Panc1 (cell line): ENCODE results near the gene HCST. TPM values are rescaled to one million over a fixed set of nuclear protein-coding genes. Genes with fewer than 3 reads are reported as not detected.

Source experiments
- ATAC-seq: fragments of 200-7000 bp; cut with Tn5 transposase; 2 replicates; pipeline ENCODE4 v1.9.1; 2020; ENCODE audit warnings: mild to moderate bottlenecking, moderate library complexity
- BruUV-seq: library from RNA; stranded (reverse); fragments of 400-500 nt; replicated peaks from 2 replicates; lab custom pipeline; 2021; lab: Mats Ljungman, UMichigan
- CTCF ChIA-PET: fragments of 300-600 bp; sonication (Branson Sonifier 250); formaldehyde crosslinking; loops from one replicate; lab custom pipeline; 2022; ENCODE audit warnings: antibody characterized with exemption; lab: Charles Lee
- POLR2A ChIA-PET: fragments of 300-600 bp; sonication (Branson Sonifier 250); formaldehyde crosslinking; loops from one replicate; lab custom pipeline; 2022; ENCODE audit warnings: antibody characterized with exemption; lab: Charles Lee
- DNase-seq: peaks from one replicate; pipeline ENCODE4 v3.0.0-alpha.2; 2010; ENCODE audit warnings: low read depth, low spot score
- H3K27ac ChIP-seq: 2 replicates; pipeline ENCODE4 v1.5.1; 2011; ENCODE audit warnings: mild to moderate bottlenecking, low read length, inconsistent platforms
- H3K27me3 ChIP-seq: fragments of 200-500 bp; sonication (Bioruptor generic); 2 replicates; pipeline ENCODE4 v1.6.0; 2014; ENCODE audit warnings: low read length, inconsistent platforms; ENCODE audit not compliant: control insufficient read depth, insufficient read depth
- H3K36me3 ChIP-seq: fragments of 200-500 bp; sonication (Bioruptor generic); 2 replicates; pipeline ENCODE4 v1.5.1; 2014; ENCODE audit warnings: inconsistent platforms, mild to moderate bottlenecking, low read length, moderate library complexity; ENCODE audit not compliant: control insufficient read depth, insufficient read depth
- H3K4me1 ChIP-seq: 2 replicates; pipeline ENCODE4 v1.5.1; 2011; ENCODE audit warnings: inconsistent platforms, mild to moderate bottlenecking, low read length, moderate library complexity; ENCODE audit not compliant: control insufficient read depth, insufficient read depth
- H3K4me3 ChIP-seq, 2 experiments: 2 replicates each; pipeline ENCODE4 v1.5.1; 2011 to 2012; ENCODE audit warnings: low read depth in 2 of 2, low read length in 2 of 2, mild to moderate bottlenecking in 2 of 2, inconsistent platforms in 1 of 2, moderate library complexity in 1 of 2
- H3K9me3 ChIP-seq: fragments of 200-500 bp; sonication (Bioruptor generic); 2 replicates; pipeline ENCODE4 v1.5.1; 2014; ENCODE audit warnings: low read depth, mild to moderate bottlenecking, inconsistent platforms, low read length, moderate library complexity; ENCODE audit not compliant: control insufficient read depth, insufficient read depth
- CTCF ChIP-seq: fragments of 450-650 bp; IDR thresholded peaks from 2 replicates; pipeline ENCODE4 v1.5.1; 2017; ENCODE audit warnings: mild to moderate bottlenecking
- POLR2AphosphoS5 ChIP-seq: IDR thresholded peaks from 2 replicates; pipeline ENCODE4 v1.6.1; 2012; ENCODE audit warnings: mild to moderate bottlenecking, low read depth, low read length, moderate library complexity
- REST ChIP-seq, 2 experiments: IDR thresholded peaks; 2 replicates each; pipeline ENCODE4 v1.6.1; 2011 to 2012; ENCODE audit warnings: low read depth in 2 of 2, control low read depth in 1 of 2, low read length in 1 of 2, mild to moderate bottlenecking in 1 of 2, moderate library complexity in 1 of 2; ENCODE audit not compliant: insufficient read depth in 1 of 2
- SIN3A ChIP-seq: IDR thresholded peaks from 2 replicates; pipeline ENCODE4 v1.6.1; 2012; ENCODE audit warnings: low read depth, mild to moderate bottlenecking, low read length, moderate library complexity, borderline replicate concordance; ENCODE audit not compliant: insufficient read depth
- TCF7L2 ChIP-seq: IDR thresholded peaks from 2 replicates; pipeline ENCODE4 v1.6.1; 2011; ENCODE audit warnings: mild to moderate bottlenecking, low read depth, low read length, inconsistent platforms
- in situ Hi-C: cut with HindIII; loops from 2 replicates; pipeline ENCODE4 v1.10.0; 2016; ENCODE audit warnings: low sequenced_read_pairs, low pct_unique_long_range_greater_than_20kb
- intact Hi-C: fragments of 100-400 bp; cut with micrococcal nuclease; formaldehyde crosslinking; loops from one replicate; pipeline ENCODE4 v1.10.0; 2022; ENCODE audit not compliant: unreplicated experiment
- total RNA-seq: library from RNA; stranded (reverse); gene quantifications from one replicate; pipeline ENCODE4 v1.2.1, GENCODE V29; 2021; ENCODE audit not compliant: unreplicated experiment

The HCST gene
- total RNA-seq, 1 experiment from 2014 or later, result 2.9 TPM

GRCh38 chr19:35944556-35944955 is 42.2 kb downstream of the HCST start:
- BruUV-seq, result no TSS peak
- in situ Hi-C loops (no loop called here), intact Hi-C loops (no loop called here)
- H3K27ac ChIP-seq, result no peak overlapping the region
- H3K36me3 ChIP-seq, result no peaks in the 10 kb centered on the region
- POLR2A ChIA-PET, result no interaction called here
- no peaks in the 10 kb centered on the region for H3K27me3 ChIP-seq
- TF ChIP-seq SIN3A, result no peak
- CTCF ChIA-PET, result no interaction called here
- H3K4me1 ChIP-seq, result no peaks in the 10 kb centered on the region
- H3K9me3 ChIP-seq, result no peaks in the 10 kb centered on the region
- H3K4me3 ChIP-seq, result no peak overlapping the region
- ATAC-seq (no peak), DNase-seq (no peak)

- CTCF ChIA-PET, result interaction anchor here (0.6 kb wide), 1 partner anchor 98 kb away, joined by 7 read pairs; no protein-coding TSS in a partner anchor
- no peak for DNase-seq
- Histone ChIP-seq H3K4me1 (no peaks in the 10 kb centered on the region), H3K27ac (no peak overlapping the region), H3K9me3 (no peaks in the 10 kb centered on the region), H3K4me3 (no peak overlapping the region), H3K27me3 (no peaks in the 10 kb centered on the region), H3K36me3 (no peaks in the 10 kb centered on the region)
- POLR2A ChIA-PET, result no interaction called here
- no peak for ATAC-seq
- intact Hi-C loops, result no loop called here
- in situ Hi-C loops, result no loop called here
- TF ChIP-seq TCF7L2 (no peak), CTCF (no peak), REST (IDR thresholded peaks at IDR 0.05; ENCODE audit: insufficient read depth in 1 of 2, low read depth in 2 of 2, low read length in 1 of 2) (no peak)
- no TSS peak for BruUV-seq
Observed at GRCh38 chr19:35945121-35945790, 42.9 kb downstream of the HCST start.

- no peaks in the 10 kb centered on the region for H3K36me3 ChIP-seq
- POLR2A ChIA-PET, result interaction anchor here (0.6 kb wide), 1 partner anchor 14 kb away, joined by 7 read pairs; no protein-coding TSS in a partner anchor
- H3K4me3 ChIP-seq, result no peak overlapping the region
- no peaks in the 10 kb centered on the region for H3K27me3 ChIP-seq
- no peak for ATAC-seq
- DNase-seq, result no peak
- in situ Hi-C loops (no loop called here), intact Hi-C loops (no loop called here)
- no peak overlapping the region for H3K27ac ChIP-seq
- H3K4me1 ChIP-seq, result no peaks in the 10 kb centered on the region
- TF ChIP-seq CTCF, result no peak
- TF ChIP-seq SIN3A, result no peak
- no peak for TF ChIP-seq POLR2AphosphoS5
- TF ChIP-seq TCF7L2, result no peak
- TF ChIP-seq REST (IDR thresholded peaks at IDR 0.05; ENCODE audit: insufficient read depth in 1 of 2, low read depth in 2 of 2, low read length in 1 of 2), result no peak
- CTCF ChIA-PET, result no interaction called here
- no peaks in the 10 kb centered on the region for H3K9me3 ChIP-seq
- BruUV-seq, result no TSS peak
Observed at GRCh38 chr19:35946203-35946602, 43.9 kb downstream of the HCST start.
